Measurements from ENCODE around the gene SOD1.

DNA sequence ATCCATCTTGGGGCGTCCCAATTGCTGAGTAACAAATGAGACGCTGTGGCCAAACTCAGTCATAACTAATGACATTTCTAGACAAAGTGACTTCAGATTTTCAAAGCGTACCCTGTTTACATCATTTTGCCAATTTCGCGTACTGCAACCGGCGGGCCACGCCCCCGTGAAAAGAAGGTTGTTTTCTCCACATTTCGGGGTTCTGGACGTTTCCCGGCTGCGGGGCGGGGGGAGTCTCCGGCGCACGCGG, 282 bp upstream of the SOD1 start:
- no peak for TF ChIP-seq YY1 (IDR thresholded peaks at IDR 0.05; ENCODE audit: insufficient read depth, insufficient read length)
- TF ChIP-seq ZNF274 (IDR thresholded peaks at IDR 0.05; ENCODE audit: low read depth, low read length): no peak
- TF ChIP-seq SUZ12 (IDR thresholded peaks at IDR 0.05; ENCODE audit: extremely low read depth, insufficient read depth, insufficient read length): no peak
